H1 (cell line): ENCODE data around the gene ROR1. TPM values are rescaled to one million over a fixed set of nuclear protein-coding genes. Genes with fewer than 3 reads are reported as not detected.

Experiments
- CTCF ChIA-PET: fragments of 300-600 bp; sonication (Branson Sonifier 250); formaldehyde crosslinking; loops from one replicate; lab custom pipeline; 2021; ENCODE audit not compliant: partially characterized antibody; lab: Charles Lee
- POLR2A ChIA-PET: fragments of 300-600 bp; sonication (Branson Sonifier 250); formaldehyde crosslinking; loops from one replicate; lab custom pipeline; 2021; ENCODE audit warnings: inconsistent platforms; ENCODE audit not compliant: partially characterized antibody; lab: Charles Lee
- DNase-seq, 2 experiments: peaks; one replicate each; pipeline versions ENCODE4 v3.0.0 to v3.0.0-alpha.2; 2010 to 2022; ENCODE audit warnings: low spot score in 2 of 2, low read depth in 1 of 2, mixed read lengths in 1 of 2
- FAIRE-seq: peaks from 2 replicates; lab custom pipeline; 2011; peaks lifted over from hg19 to GRCh38; lab: Jason Lieb, UNC
- H2AFZ ChIP-seq: 2 replicates; pipeline ENCODE4 v1.8.1; 2012; ENCODE audit warnings: low read length, inconsistent platforms
- H2AK5ac ChIP-seq: 2 replicates; pipeline ENCODE4 v1.6.1; 2013; ENCODE audit warnings: low read depth, low read length
- H2BK120ac ChIP-seq: replicated peaks from 2 replicates; pipeline ENCODE3; 2013; ENCODE audit warnings: low read depth, low read length, inconsistent platforms
- H2BK12ac ChIP-seq: 2 replicates; pipeline ENCODE4 v1.6.1; 2013; ENCODE audit warnings: low read depth, low read length
- H2BK15ac ChIP-seq: 2 replicates; pipeline ENCODE4 v1.6.1; 2013; ENCODE audit warnings: low read length
- H2BK20ac ChIP-seq: 2 replicates; pipeline ENCODE4 v1.6.1; 2013; ENCODE audit warnings: low read length
- H2BK5ac ChIP-seq: 2 replicates; pipeline ENCODE4 v1.6.1; 2013; ENCODE audit warnings: low read depth, low read length
- H3K14ac ChIP-seq: 2 replicates; pipeline ENCODE4 v1.6.1; 2013; ENCODE audit warnings: inconsistent platforms; ENCODE audit not compliant: insufficient read length
- H3K18ac ChIP-seq: 2 replicates; pipeline ENCODE4 v1.6.1; 2013; ENCODE audit warnings: low read length; ENCODE audit errors: extremely low read depth
- H3K23ac ChIP-seq: 2 replicates; pipeline ENCODE4 v1.6.1; 2013; ENCODE audit warnings: inconsistent platforms; ENCODE audit not compliant: insufficient read length
- H3K23me2 ChIP-seq: 2 replicates; pipeline ENCODE4 v1.6.1; 2013; ENCODE audit warnings: low read depth, low read length
- H3K27ac ChIP-seq: 2 replicates; pipeline ENCODE4 v1.6.1; 2011; ENCODE audit warnings: low read depth, low read length, inconsistent platforms
- H3K27me3 ChIP-seq, 4 experiments: replicated peaks in 1 of 4; 1 replicate in 1 of 4; 2 replicates in 3 of 4; pipeline versions ENCODE4 v1.6.1 to v1.8.1; 2011 to 2013; ENCODE audit warnings: low read length in 3 of 4, mild to moderate bottlenecking in 3 of 4, inconsistent platforms in 2 of 4, mixed read lengths in 2 of 4, moderate library complexity in 1 of 4; ENCODE audit not compliant: control insufficient read depth in 3 of 4, insufficient read depth in 3 of 4; ENCODE audit errors: extremely low read depth in 1 of 4
- H3K36me3 ChIP-seq, 4 experiments: 2 replicates each; pipeline versions ENCODE4 v1.6.1 to v1.8.1; 2011 to 2013; ENCODE audit warnings: mild to moderate bottlenecking in 4 of 4, low read length in 3 of 4, moderate library complexity in 2 of 4, control low read depth in 1 of 4, inconsistent platforms in 1 of 4; ENCODE audit not compliant: insufficient read depth in 4 of 4, control insufficient read depth in 2 of 4
- H3K4ac ChIP-seq: replicated peaks from 2 replicates; pipeline ENCODE3; 2013; ENCODE audit warnings: low read length, low read depth, mixed read lengths, inconsistent platforms; ENCODE audit not compliant: insufficient read length
- H3K4me1 ChIP-seq, 4 experiments: replicated peaks in 1 of 4; 1 replicate in 1 of 4; 2 replicates in 3 of 4; pipeline versions ENCODE4 v1.6.1 to v1.8.1; 2011 to 2013; ENCODE audit warnings: low read length in 3 of 4, inconsistent platforms in 2 of 4, mixed read lengths in 1 of 4; ENCODE audit not compliant: insufficient read depth in 4 of 4, control insufficient read depth in 3 of 4
- H3K4me2 ChIP-seq, 2 experiments: 2 replicates each; pipeline versions ENCODE4 v1.6.1 to v1.8.1; 2011 to 2013; ENCODE audit warnings: low read depth in 2 of 2, low read length in 2 of 2, control low read depth in 1 of 2, inconsistent platforms in 1 of 2, mild to moderate bottlenecking in 1 of 2; ENCODE audit not compliant: insufficient read depth in 1 of 2
- H3K4me3 ChIP-seq, 4 experiments: fragments of 200-600, 300-600 bp in 1 of 4; sonication (generic), shearing (Covaris generic), sonication (Bioruptor Twin) in 1 of 4; 2 replicates each; pipeline versions ENCODE4 v1.5.1 to v1.8.1; 2011 to 2016; ENCODE audit warnings: low read length in 4 of 4, low read depth in 3 of 4, control low read depth in 2 of 4, inconsistent platforms in 2 of 4, mild to moderate bottlenecking in 2 of 4, mixed read lengths in 1 of 4, moderate library complexity in 1 of 4; ENCODE audit not compliant: insufficient read depth in 2 of 4; ENCODE audit errors: extremely low read depth in 1 of 4
- H3K56ac ChIP-seq: replicated peaks from 2 replicates; pipeline ENCODE3; 2013; ENCODE audit warnings: low read depth, mild to moderate bottlenecking, mixed read lengths, low read length, inconsistent platforms; ENCODE audit not compliant: insufficient read length
- H3K79me1 ChIP-seq: 2 replicates; pipeline ENCODE4 v1.6.1; 2013; ENCODE audit warnings: low read depth, low read length, control low read depth
- H3K79me2 ChIP-seq, 2 experiments: 2 replicates each; pipeline versions ENCODE4 v1.6.1 to v1.8.1; 2012 to 2013; ENCODE audit warnings: low read length in 2 of 2, mild to moderate bottlenecking in 2 of 2, inconsistent platforms in 1 of 2; ENCODE audit not compliant: insufficient read depth in 2 of 2, control insufficient read depth in 1 of 2
- H3K9ac ChIP-seq, 4 experiments: replicated peaks in 1 of 4; 1 replicate in 1 of 4; 2 replicates in 3 of 4; pipeline versions ENCODE4 v1.6.1 to v1.8.1; 2011 to 2013; ENCODE audit warnings: low read depth in 3 of 4, low read length in 3 of 4, control low read depth in 2 of 4, mild to moderate bottlenecking in 2 of 4, moderate library complexity in 2 of 4, inconsistent platforms in 1 of 4; ENCODE audit errors: extremely low read depth in 1 of 4
- H3K9me3 ChIP-seq, 2 experiments: 2 replicates each; pipeline versions ENCODE4 v1.6.1 to v1.8.1; 2012 to 2013; ENCODE audit warnings: mild to moderate bottlenecking in 2 of 2, moderate library complexity in 2 of 2, control low read depth in 1 of 2, inconsistent platforms in 1 of 2, low read depth in 1 of 2, low read length in 1 of 2, mixed read lengths in 1 of 2; ENCODE audit not compliant: insufficient read depth in 2 of 2
- H4K20me1 ChIP-seq, 2 experiments: replicated peaks in 1 of 2; 2 replicates each; pipeline versions ENCODE3 to v1.8.1; 2011 to 2013; ENCODE audit warnings: inconsistent platforms in 2 of 2, low read length in 2 of 2, mild to moderate bottlenecking in 1 of 2; ENCODE audit not compliant: insufficient read depth in 2 of 2, control insufficient read depth in 1 of 2
- H4K5ac ChIP-seq: 2 replicates; pipeline ENCODE4 v1.6.1; 2013; ENCODE audit warnings: low read length, low read depth, mixed read lengths, inconsistent platforms; ENCODE audit not compliant: insufficient read length
- H4K8ac ChIP-seq: 2 replicates; pipeline ENCODE4 v1.8.0; 2013; ENCODE audit warnings: mild to moderate bottlenecking, moderate library complexity, low read length, inconsistent platforms; ENCODE audit not compliant: insufficient read depth; ENCODE audit errors: extremely low read depth
- H4K91ac ChIP-seq: replicated peaks from 2 replicates; pipeline ENCODE3; 2013; ENCODE audit warnings: low read length, mixed read lengths, inconsistent platforms; ENCODE audit not compliant: insufficient read length
- EP300 ChIP-seq, 2 experiments: IDR thresholded peaks; 1 replicate in 1 of 2; 2 replicates in 1 of 2; pipeline ENCODE4 v1.6.1; 2011 to 2012; ENCODE audit warnings: low read depth in 2 of 2, low read length in 2 of 2, mild to moderate bottlenecking in 2 of 2, borderline replicate concordance in 1 of 2, inconsistent platforms in 1 of 2, moderate library complexity in 1 of 2
- MAFK ChIP-seq: IDR thresholded peaks from 2 replicates; pipeline ENCODE4 v1.6.1; 2012; ENCODE audit warnings: low read depth, mild to moderate bottlenecking, improper control_type of control experiment, low read length
- NANOG ChIP-seq: IDR thresholded peaks from 2 replicates; pipeline ENCODE4 v1.6.1; 2011; ENCODE audit warnings: low read length, low read depth, mild to moderate bottlenecking, inconsistent platforms; ENCODE audit not compliant: insufficient read depth, poor library complexity, severe bottlenecking
- TCF12 ChIP-seq: IDR thresholded peaks from 2 replicates; pipeline ENCODE4 v1.6.1; 2011; ENCODE audit warnings: low read depth, mild to moderate bottlenecking, low read length
- WGBS, 2 experiments: shearing (Covaris generic) in 1 of 2; methylation state at CpG; one replicate each; pipeline versions ENCODE4 v1.1.6 to v1.1.7; 2013 to 2015; ENCODE audit warnings: low lambda C conversion rate in 2 of 2, mixed read lengths in 2 of 2, inconsistent platforms in 1 of 2, low coverage in 1 of 2, missing lambda C conversion rate in 1 of 2; ENCODE audit not compliant: insufficient replicate concordance in 2 of 2, insufficient coverage in 1 of 2, insufficient read length in 1 of 2; ENCODE audit errors: extremely low coverage in 1 of 2, missing lambda C conversion rate in 1 of 2; 5-methylcytosine and 5-hydroxymethylcytosine counted together
- polyA plus RNA-seq, 7 experiments: library from polyadenylated mRNA; depleted of rRNA in 3 of 7; stranded (reverse) in 5 of 7; unstranded in 2 of 7; fragments of >200 nt in 5 of 7; fragments of 200-250 nt in 2 of 7; gene quantifications; 1 replicate in 5 of 7; 2 replicates in 1 of 7; 4 replicates in 1 of 7; pipeline versions ENCODE4 v1.2.1 to v1.2.3, GENCODE V29; 2011 to 2013; ENCODE audit warnings: missing spikeins in 2 of 7, mixed read lengths in 2 of 7
- total RNA-seq: library from RNA; stranded (reverse); fragmentation: NEBNext Ultra II Directional; extraction: Animal tissue kit (Norgen Biotek cat#: 25700); gene quantifications from 2 replicates; pipeline ENCODE4 v1.2.1, GENCODE V29; 2021
- TF ChIP-seq, protein P1 (sequence below): IDR thresholded peaks from 2 replicates; pipeline ENCODE4 v1.6.1; 2012; ENCODE audit warnings: inconsistent platforms
- TF ChIP-seq, protein P2 (sequence below), 3 experiments: IDR thresholded peaks; 1 replicate in 2 of 3; 2 replicates in 1 of 3; pipeline versions ENCODE4 v1.5.1 to v1.6.1; 2011; ENCODE audit warnings: low read length in 3 of 3, mild to moderate bottlenecking in 3 of 3, inconsistent platforms in 2 of 3, low read depth in 1 of 3, moderate library complexity in 1 of 3; ENCODE audit not compliant: insufficient read depth in 1 of 3; ENCODE audit errors: control extremely low read depth in 1 of 3

ROR1 gene
- total and polyA plus RNA-seq, 2 of the 8 experiments (the other 6 are each of a cell fraction or from before 2014, with no cell fraction given): 33.6 to 73.6 TPM

DNA sequence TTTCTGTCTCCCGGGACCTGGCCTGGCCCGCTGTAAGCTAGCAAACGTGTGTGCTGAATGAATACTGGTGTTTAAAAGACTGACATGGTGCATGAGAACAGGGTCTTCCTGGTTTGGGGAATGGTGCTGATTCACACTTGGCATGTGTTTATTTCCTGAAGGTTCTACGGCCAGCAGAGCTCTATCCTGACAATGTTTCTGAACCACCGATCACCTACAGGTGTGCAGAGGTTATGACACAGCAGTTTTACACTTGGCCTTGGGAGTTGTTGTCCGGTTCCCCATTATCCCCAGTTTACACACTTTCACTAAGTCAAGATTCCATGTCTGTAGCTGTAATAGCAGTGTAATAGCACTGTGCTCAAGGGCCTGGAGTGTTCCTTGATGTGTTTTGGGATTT, 127.3 kb downstream of the ROR1 start:
- no peak overlapping the region for H2AFZ ChIP-seq
- peaks cover 2% of the 10 kb centered on the region for H3K79me1 ChIP-seq
- peak; percentile 24 for FAIRE-seq
- H2BK5ac ChIP-seq: peak overlapping the region; percentile 19; the same call in 1 of the 2 replicates
- no peak overlapping the region for H4K8ac ChIP-seq
- H3K14ac ChIP-seq: no peak overlapping the region
- no peak overlapping the region for H2AK5ac ChIP-seq
- H3K9ac ChIP-seq: no peak overlapping the region
- CTCF ChIA-PET: interaction anchor here (0.9 to 10.3 kb wide), 10 partner anchors 11 to 250 kb away, joined by 3 to 74 read pairs (median 3); no protein-coding TSS in a partner anchor
- TF ChIP-seq TCF12: no peak
- TF ChIP-seq, protein P1, sequence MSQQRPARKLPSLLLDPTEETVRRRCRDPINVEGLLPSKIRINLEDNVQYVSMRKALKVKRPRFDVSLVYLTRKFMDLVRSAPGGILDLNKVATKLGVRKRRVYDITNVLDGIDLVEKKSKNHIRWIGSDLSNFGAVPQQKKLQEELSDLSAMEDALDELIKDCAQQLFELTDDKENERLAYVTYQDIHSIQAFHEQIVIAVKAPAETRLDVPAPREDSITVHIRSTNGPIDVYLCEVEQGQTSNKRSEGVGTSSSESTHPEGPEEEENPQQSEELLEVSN: no peak
- TF ChIP-seq EP300 (IDR thresholded peaks at IDR 0.05; ENCODE audit: borderline replicate concordance in 1 of 2, low read depth in 2 of 2, low read length in 2 of 2): no peak
- TF ChIP-seq MAFK: 0 out of 2 replicates have a peak, but pooled peaks have one; percentile 9
- TF ChIP-seq, protein P2, sequence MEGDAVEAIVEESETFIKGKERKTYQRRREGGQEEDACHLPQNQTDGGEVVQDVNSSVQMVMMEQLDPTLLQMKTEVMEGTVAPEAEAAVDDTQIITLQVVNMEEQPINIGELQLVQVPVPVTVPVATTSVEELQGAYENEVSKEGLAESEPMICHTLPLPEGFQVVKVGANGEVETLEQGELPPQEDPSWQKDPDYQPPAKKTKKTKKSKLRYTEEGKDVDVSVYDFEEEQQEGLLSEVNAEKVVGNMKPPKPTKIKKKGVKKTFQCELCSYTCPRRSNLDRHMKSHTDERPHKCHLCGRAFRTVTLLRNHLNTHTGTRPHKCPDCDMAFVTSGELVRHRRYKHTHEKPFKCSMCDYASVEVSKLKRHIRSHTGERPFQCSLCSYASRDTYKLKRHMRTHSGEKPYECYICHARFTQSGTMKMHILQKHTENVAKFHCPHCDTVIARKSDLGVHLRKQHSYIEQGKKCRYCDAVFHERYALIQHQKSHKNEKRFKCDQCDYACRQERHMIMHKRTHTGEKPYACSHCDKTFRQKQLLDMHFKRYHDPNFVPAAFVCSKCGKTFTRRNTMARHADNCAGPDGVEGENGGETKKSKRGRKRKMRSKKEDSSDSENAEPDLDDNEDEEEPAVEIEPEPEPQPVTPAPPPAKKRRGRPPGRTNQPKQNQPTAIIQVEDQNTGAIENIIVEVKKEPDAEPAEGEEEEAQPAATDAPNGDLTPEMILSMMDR (IDR thresholded peaks at IDR 0.05; ENCODE audit: control extremely low read depth in 1 of 3, insufficient read depth in 1 of 3, low read depth in 1 of 3, low read length in 3 of 3): peak in 1 of 3 experiments; percentile 14; a peak in 1 of 4 replicates
- TF ChIP-seq NANOG: no peak
- H4K91ac ChIP-seq: no peak overlapping the region
- H2BK12ac ChIP-seq: no peak overlapping the region
- no peak overlapping the region for H2BK15ac ChIP-seq
- no peak overlapping the region for H3K23ac ChIP-seq
- no peak for DNase-seq
- peaks cover 3 to 7% of the 10 kb centered on the region in 2 experiments for H4K20me1 ChIP-seq
- no peak overlapping the region for H2BK20ac ChIP-seq
- POLR2A ChIA-PET: interaction anchor here (1.1 to 1.7 kb wide), 2 partner anchors 10 to 90 kb away, joined by 3 to 7 read pairs; no protein-coding TSS in a partner anchor
- no peak overlapping the region for H4K5ac ChIP-seq
- H3K9me3 ChIP-seq: no peaks in the 10 kb centered on the region
- H3K4me2 ChIP-seq: no peak overlapping the region
- H3K36me3 ChIP-seq: no peaks in the 10 kb centered on the region
- peaks cover 1 to 13% (median 8%) of the 10 kb centered on the region in 4 experiments; a peak in 5 of 7 replicates for H3K4me1 ChIP-seq
- H3K27ac ChIP-seq: no peak overlapping the region
- no peak overlapping the region for H3K56ac ChIP-seq
- H3K23me2 ChIP-seq: no peaks in the 10 kb centered on the region
- H3K27me3 ChIP-seq: no peaks in the 10 kb centered on the region
- H2BK120ac ChIP-seq: no peak overlapping the region
- peaks cover 3 to 93% of the 10 kb centered on the region in 2 experiments; a peak in 3 of 4 replicates for H3K79me2 ChIP-seq
- no peak overlapping the region for H3K4me3 ChIP-seq
- no peak overlapping the region for H3K18ac ChIP-seq
- 90% methylated on average over 6 of the region's 6 CpGs; no CpG with 5 or more reads in 1 of the 2 experiments for WGBS, 2 experiments
- H3K4ac ChIP-seq: no peak overlapping the region
